ACC112 (cell line): ENCODE measurements around the gene CCDC106.

Source experiments
- H2AFZ ChIP-seq: fragments of 200-600 bp; sonication (generic); one replicate; pipeline ENCODE4 v1.6.0; 2017; ENCODE audit warnings: antibody characterized with exemption, low read length; ENCODE audit not compliant: unreplicated experiment
- H3K27ac ChIP-seq: fragments of 200-600 bp; sonication (generic); 2 replicates; pipeline ENCODE4 v1.5.1; 2014; ENCODE audit warnings: low read depth, mild to moderate bottlenecking, antibody characterized with exemption, low read length, moderate library complexity
- H3K27me3 ChIP-seq: fragments of 200-600 bp; sonication (generic); 2 replicates; pipeline ENCODE4 v1.6.1; 2014; ENCODE audit warnings: mild to moderate bottlenecking, antibody characterized with exemption, low read length, moderate library complexity, mixed read lengths; ENCODE audit not compliant: insufficient read depth
- H3K36me3 ChIP-seq: fragments of 200-600 bp; sonication (generic); 2 replicates; pipeline ENCODE4 v1.6.1; 2016; ENCODE audit warnings: mild to moderate bottlenecking, antibody characterized with exemption, low read length, moderate library complexity, mixed read lengths; ENCODE audit not compliant: insufficient read depth
- H3K4me1 ChIP-seq: fragments of 200-600 bp; sonication (generic); one replicate; pipeline ENCODE4 v1.6.1; 2016; ENCODE audit warnings: low read length, mixed read lengths; ENCODE audit not compliant: insufficient read depth, unreplicated experiment, control insufficient read depth
- H3K4me3 ChIP-seq: fragments of 200-600 bp; sonication (generic); 2 replicates; pipeline ENCODE4 v1.5.1; 2014; ENCODE audit warnings: mild to moderate bottlenecking, low read depth, low read length
- H3K79me2 ChIP-seq: fragments of 200-600 bp; sonication (generic); one replicate; pipeline ENCODE4 v1.6.0; 2016; ENCODE audit warnings: low read length; ENCODE audit not compliant: control insufficient read depth, unreplicated experiment, insufficient read depth

Gene CCDC106

DNA sequence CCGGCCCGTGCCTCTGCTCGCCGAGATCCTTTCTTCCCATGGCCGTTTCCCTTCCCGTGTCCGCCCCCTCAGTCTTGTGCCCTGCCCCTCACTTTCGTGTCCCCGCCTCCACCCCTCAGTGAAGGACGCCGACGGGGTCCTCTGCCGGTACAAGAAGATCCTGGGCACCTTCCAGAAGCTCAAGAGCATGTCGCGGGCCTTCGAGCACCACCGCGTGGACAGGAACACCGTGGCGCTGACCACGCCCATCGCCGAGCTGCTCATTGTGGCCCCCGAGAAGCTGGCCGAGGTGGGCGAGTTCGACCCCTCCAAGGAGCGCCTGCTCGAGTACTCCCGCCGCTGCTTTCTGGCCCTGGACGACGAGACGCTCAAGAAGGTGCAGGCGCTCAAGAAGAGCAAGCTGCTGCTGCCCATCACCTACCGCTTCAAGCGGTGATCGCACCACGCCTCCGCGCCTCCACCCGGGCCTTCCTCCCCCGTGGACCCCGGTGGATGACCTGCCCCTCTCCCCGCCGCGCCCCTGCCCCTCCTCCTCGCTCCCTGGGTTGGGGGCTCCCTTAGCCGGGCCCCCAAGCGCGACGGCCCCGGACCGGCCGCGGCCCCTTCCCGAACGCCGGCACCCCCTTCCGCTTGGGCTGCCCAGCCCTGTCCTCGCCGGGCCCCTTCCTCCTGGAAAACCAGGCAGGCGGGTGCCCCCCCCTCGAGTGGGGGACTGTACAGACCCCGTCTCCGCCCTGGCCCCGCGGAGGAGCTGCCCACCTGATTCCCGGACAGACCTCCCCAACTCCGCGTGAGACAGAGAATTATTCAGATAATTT lies 4.5 kb downstream of the CCDC106 start:
- Histone ChIP-seq H3K27me3 (no peaks in the 10 kb centered on the region), H3K27ac (no peak overlapping the region), H3K79me2 (peaks cover 22% of the 10 kb centered on the region), H3K36me3 (no peaks in the 10 kb centered on the region), H3K4me1 (peaks cover 11% of the 10 kb centered on the region), H2AFZ (no peak overlapping the region), H3K4me3 (no peak overlapping the region)

DNA sequence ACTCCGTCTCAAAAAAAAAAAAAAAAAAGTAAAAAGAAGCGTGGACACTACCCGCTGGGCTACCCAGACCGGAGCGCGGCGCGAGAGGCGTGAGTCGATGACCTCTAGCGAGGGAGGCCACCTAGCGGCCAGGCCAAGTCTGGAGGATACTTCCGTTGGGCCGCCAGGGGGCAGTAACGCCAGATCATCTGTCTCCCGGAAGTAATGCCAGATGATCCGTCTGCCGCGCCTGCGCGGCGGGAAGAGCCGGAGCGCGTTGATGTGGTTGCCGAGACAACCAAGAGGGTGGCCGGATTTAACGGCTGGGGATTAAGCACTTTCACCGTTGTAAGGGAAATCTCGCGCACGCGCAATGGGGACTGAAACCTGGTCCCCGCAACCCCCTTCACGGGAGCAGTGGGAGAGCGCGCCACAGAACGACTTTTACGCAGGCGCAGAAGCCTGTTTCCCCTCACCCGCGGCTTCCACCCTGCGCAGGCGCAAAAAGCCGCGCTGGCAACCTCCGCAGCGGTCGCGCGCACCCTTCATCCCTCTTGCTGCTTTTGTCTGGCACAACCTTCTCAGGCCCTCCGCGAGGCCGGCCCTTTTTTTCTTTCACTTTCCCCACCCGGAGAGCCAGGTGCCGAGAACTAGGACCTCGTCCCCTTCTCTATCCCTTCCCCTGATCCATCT lies 5.8 kb downstream of the CCDC106 start:
- peak overlapping the region; percentile 87 for H3K4me3 ChIP-seq
- H3K79me2 ChIP-seq, result peaks cover 35% of the 10 kb centered on the region
- H3K4me1 ChIP-seq, result peaks cover 20% of the 10 kb centered on the region
- peak overlapping the region; percentile 98 for H3K27ac ChIP-seq
- no peaks in the 10 kb centered on the region for H3K36me3 ChIP-seq
- no peaks in the 10 kb centered on the region for H3K27me3 ChIP-seq
- H2AFZ ChIP-seq, result peak overlapping the region; percentile 30

DNA sequence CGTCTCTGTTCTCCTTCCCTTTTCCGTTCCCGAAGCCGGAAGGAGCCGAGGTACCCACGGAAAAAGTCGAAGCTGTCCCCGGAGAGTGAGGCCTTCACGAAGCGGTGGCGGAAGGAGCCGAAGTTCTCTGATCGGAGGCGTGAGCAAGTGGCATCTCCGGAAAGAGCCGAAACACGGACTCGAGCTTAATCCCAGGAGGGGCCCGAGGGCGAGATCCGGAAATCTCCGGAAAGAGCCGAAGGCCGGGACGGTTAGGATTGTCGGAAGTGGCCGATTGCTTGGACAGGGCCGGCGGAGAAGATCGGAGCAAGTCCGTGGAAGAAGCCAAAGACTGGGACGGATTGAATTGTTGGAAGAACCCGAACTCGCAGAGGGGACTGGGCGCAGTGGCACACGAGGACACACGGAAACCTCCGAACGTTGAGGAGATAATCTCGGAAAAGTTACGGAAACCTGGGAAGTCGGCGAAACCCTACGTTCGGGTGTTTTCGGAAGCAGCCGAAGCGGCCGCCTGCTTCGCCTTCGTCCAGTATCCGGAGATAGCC lies 6.4 kb downstream of the CCDC106 start:
- H3K27ac ChIP-seq, result peak overlapping the region; percentile 98
- H3K36me3 ChIP-seq, result no peaks in the 10 kb centered on the region
- peaks cover 23% of the 10 kb centered on the region for H3K4me1 ChIP-seq
- H3K4me3 ChIP-seq, result peak overlapping the region; percentile 87
- H3K79me2 ChIP-seq, result peaks cover 41% of the 10 kb centered on the region
- H2AFZ ChIP-seq, result peak overlapping the region; percentile 77
- H3K27me3 ChIP-seq, result no peaks in the 10 kb centered on the region

DNA sequence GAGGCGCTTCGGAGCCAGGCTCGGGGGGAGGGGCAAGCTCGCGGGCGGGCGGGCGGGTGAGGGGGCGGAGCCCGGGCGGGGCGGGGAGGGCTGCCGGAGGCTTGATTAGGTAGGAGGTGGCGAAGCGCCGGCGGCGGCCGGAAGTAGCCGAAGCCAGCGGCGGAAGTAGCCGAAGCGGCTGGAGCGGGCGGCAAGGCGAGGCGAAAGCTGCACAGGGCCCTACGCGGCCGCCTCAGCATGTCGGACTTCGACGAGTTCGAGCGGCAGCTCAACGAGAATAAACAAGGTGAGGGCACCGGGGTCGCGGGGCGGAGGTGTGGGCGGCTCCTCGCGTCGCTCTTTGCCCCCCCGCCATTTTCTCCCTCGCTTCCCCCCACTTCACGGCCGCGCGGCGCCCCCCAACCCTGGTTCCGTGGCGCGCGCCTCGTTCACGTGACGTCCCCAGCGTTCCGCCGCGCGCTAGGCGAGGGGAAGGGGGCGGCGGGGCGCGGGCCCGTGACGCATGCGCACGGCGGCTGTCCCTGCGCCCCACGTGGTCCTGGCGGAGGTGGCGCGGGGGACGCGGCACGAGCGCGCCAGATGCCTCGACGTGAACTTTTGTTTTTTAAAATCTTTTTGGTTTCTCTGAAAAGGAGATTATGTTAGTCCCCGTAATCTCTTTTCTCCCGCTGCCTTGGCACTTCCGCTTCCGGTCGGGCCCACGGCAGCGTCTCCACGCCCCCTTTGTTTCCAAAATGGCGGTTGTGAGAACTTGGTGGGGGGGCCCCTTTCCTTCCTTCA lies 7.0 kb downstream of the CCDC106 start, which contains the start of gene U2AF2:
Gene U2AF2 (plus strand): TSS at position 168 of the 780 bp plus-strand sequence. CDS start 70 bp downstream, at position 238.
- Histone ChIP-seq H3K4me1 (peaks cover 23% of the 10 kb centered on the region), H3K36me3 (no peaks in the 10 kb centered on the region), H2AFZ (peak within 1 kb of the TSS; percentile 77), H3K4me3 (peak within 1 kb of the TSS; percentile 95), H3K79me2 (peaks cover 48% of the 10 kb centered on the region), H3K27ac (peak within 1 kb of the TSS; percentile 98), H3K27me3 (no peaks in the 10 kb centered on the region)

DNA sequence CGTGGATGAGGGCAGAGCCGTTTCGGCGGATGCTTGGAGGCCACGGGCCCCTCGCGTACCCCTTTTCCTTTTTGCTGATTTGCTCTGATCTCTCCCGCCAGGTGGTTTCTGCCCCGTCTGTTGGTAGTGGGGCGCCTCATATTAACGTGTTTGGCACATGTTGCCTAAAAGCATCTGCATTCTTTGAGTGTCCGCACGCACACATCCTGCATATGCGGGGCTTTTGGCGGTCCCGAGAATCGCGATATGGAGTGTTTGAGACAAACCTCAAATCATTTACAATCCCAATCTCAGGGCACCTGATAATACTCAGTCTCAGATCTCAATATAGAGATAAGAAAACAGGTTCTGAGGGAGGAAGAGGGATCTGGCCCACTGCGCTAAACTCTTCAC lies 7.6 kb downstream of the CCDC106 start:
- H3K4me3 ChIP-seq, result peak overlapping the region; percentile 95
- H3K27me3 ChIP-seq, result no peaks in the 10 kb centered on the region
- H3K79me2 ChIP-seq, result peaks cover 53% of the 10 kb centered on the region
- no peaks in the 10 kb centered on the region for H3K36me3 ChIP-seq
- peaks cover 23% of the 10 kb centered on the region for H3K4me1 ChIP-seq
- H3K27ac ChIP-seq, result peak overlapping the region; percentile 98
- no peak overlapping the region for H2AFZ ChIP-seq

DNA sequence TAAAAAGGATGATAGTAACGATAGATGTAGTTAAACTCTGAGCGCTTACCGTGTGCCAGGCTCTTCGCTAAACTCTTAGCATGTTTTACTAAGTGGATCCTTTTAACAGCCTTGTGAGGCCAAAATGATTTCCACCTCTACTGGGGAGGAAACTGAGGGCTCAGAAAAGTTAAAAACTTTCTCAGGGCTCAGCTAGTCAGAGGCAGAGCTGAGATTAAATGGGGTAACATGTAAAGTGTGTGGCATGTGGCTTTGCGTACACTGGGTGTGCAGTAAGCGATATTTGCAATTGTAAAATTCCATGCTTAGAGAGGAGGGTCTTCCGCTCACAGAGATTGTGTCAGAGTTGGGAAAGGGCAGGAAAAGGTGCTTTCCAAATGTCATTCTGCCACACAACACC lies 8.5 kb downstream of the CCDC106 start:
- Histone ChIP-seq H3K4me3 (peak overlapping the region; percentile 95), H2AFZ (no peak overlapping the region), H3K36me3 (no peaks in the 10 kb centered on the region), H3K79me2 (peaks cover 60% of the 10 kb centered on the region), H3K27me3 (no peaks in the 10 kb centered on the region), H3K4me1 (peaks cover 23% of the 10 kb centered on the region), H3K27ac (0 out of 2 replicates have a peak overlapping the region, but pooled peaks have one; percentile 98)

DNA sequence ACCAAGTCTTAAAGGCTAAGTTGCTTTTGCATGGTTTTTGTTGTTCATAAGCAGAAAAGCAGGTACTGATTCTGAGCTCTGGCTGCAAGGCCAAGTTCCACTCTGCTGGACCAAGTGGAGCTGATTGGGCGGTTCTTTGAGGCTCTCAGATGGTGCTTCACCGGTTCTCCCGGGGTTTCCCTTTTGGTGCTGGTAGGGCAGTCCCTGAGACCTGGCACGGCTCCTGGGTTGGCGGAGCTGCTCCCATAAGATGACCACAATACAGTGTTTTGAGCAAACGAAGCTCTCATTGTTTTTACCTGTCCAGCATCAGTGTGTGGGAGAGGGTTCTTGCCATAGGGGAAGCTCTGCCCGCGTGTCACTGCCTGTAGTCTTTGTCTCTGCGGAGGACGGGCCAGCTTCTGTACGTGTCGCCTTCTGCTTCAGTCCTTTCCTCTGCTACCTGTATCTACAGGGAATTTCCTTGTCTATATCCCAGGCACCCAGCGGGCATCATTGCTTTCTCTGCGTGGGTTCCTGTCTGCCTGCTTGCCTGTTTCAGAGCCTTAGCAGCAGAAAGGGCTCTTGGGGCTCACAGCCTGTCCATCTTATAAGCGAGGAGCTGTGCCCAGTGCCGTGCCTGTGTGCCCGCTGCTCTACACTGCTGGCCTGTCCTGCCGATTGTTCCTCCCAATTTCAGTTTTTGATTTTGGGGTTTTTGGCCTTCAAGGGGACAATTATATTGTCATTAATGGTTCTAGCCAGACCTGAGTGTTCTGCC lies 9.2 kb downstream of the CCDC106 start:
- H3K79me2 ChIP-seq, result peaks cover 63% of the 10 kb centered on the region
- peak overlapping the region; percentile 95 for H3K4me3 ChIP-seq
- no peak overlapping the region for H2AFZ ChIP-seq
- H3K4me1 ChIP-seq, result peaks cover 23% of the 10 kb centered on the region
- H3K27me3 ChIP-seq, result no peaks in the 10 kb centered on the region
- H3K27ac ChIP-seq, result no peak overlapping the region
- no peaks in the 10 kb centered on the region for H3K36me3 ChIP-seq

DNA sequence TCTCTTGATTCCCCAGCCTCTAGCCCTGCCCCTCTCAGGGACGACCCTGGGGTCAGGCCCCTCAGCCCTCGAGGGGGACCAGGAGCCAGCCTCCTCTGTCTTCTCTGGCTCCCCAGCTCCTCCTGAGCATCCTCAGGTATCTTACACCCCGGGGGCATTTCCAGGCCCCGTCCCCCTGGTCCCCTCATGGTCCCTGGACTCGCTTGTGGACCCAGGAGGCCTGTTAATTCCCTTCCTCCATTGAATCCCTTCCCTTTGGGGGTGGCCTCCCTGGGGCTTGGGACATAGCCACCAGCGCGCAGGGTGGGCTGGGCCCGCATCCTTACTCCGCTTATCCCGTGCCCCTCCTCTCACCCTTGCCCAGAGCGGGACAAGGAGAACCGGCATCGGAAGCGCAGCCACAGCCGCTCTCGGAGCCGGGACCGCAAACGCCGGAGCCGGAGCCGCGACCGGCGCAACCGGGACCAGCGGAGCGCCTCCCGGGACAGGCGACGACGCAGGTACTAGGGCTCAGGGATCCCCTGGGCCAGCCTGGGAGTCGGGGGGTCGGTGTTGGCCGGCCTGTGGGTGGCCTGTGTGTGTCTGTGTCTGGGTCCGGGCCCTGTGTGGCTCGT lies 10.9 kb downstream of the CCDC106 start:
- Histone ChIP-seq H3K27ac (no peak overlapping the region), H2AFZ (no peak overlapping the region), H3K27me3 (no peaks in the 10 kb centered on the region), H3K4me1 (peaks cover 23% of the 10 kb centered on the region), H3K79me2 (peaks cover 76% of the 10 kb centered on the region), H3K4me3 (no peak overlapping the region), H3K36me3 (no peaks in the 10 kb centered on the region; the same call in 1 of the 2 replicates)

DNA sequence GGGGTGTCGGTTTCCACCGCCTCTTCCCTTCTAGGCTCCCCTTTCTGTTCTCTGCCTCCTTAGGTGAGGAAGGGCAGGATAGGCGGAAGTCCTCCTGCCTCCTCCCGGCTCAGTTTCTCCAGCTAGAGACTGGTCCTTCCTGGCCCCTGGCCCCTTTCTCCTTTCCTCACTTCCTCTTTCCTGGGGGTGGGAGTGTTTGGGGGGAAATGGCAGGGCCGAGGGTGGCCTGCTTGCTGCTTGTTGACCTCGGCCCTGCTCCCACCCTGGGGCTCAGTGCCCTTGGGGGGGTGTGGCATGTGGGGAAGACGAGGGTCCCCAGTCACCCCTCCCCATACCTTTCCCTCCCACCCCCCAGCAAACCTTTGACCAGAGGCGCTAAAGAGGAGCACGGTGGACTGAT lies 11.8 kb downstream of the CCDC106 start:
- Histone ChIP-seq H3K4me3 (no peak overlapping the region), H3K36me3 (no peaks in the 10 kb centered on the region; the same call in 1 of the 2 replicates), H3K79me2 (peaks cover 79% of the 10 kb centered on the region), H3K27me3 (no peaks in the 10 kb centered on the region), H3K4me1 (peaks cover 23% of the 10 kb centered on the region), H3K27ac (no peak overlapping the region), H2AFZ (no peak overlapping the region)
